Parathyroid adenoma (tissue), 2 donors: Measurements from ENCODE around the gene CDA.

Experiments used
- H2AFZ ChIP-seq: fragments of 300-600 bp; sonication (generic); one replicate; pipeline ENCODE4 v1.7.0; 2017; ENCODE audit warnings: antibody characterized with exemption, mild to moderate bottlenecking
- H3K27ac ChIP-seq: fragments of 300-600 bp; sonication (generic); one replicate; pipeline ENCODE4 v1.7.0; 2017
- H3K27me3 ChIP-seq: fragments of 300-600 bp; sonication (generic); one replicate; pipeline ENCODE4 v1.7.0; 2017; ENCODE audit warnings: low read length; ENCODE audit not compliant: control insufficient read depth, insufficient read depth
- H3K36me3 ChIP-seq: fragments of 300-600 bp; sonication (generic); one replicate; pipeline ENCODE4 v1.7.0; 2017; ENCODE audit warnings: low read length; ENCODE audit not compliant: control insufficient read depth, insufficient read depth
- H3K4me1 ChIP-seq: fragments of 300-600 bp; sonication (generic); one replicate; pipeline ENCODE4 v1.7.0; 2017; ENCODE audit warnings: control low read depth
- H3K4me2 ChIP-seq: fragments of 300-600 bp; sonication (generic); one replicate; pipeline ENCODE4 v1.7.0; 2017; ENCODE audit warnings: low read length
- H3K4me3 ChIP-seq: fragments of 300-600 bp; sonication (generic); one replicate; pipeline ENCODE4 v1.7.0; 2017; ENCODE audit warnings: low read depth, low read length
- H3K79me2 ChIP-seq: fragments of 300-600 bp; sonication (generic); one replicate; pipeline ENCODE4 v1.7.0; 2017; ENCODE audit warnings: control low read depth
- H3K9ac ChIP-seq: fragments of 300-600 bp; sonication (generic); one replicate; pipeline ENCODE4 v1.7.0; 2017; ENCODE audit warnings: mild to moderate bottlenecking
- H3K9me3 ChIP-seq: fragments of 300-600 bp; sonication (generic); one replicate; pipeline ENCODE4 v1.7.0; 2017; ENCODE audit warnings: low read length; ENCODE audit not compliant: control insufficient read depth
- CTCF ChIP-seq: fragments of 300-600 bp; sonication (generic); IDR thresholded peaks from one replicate; pipeline ENCODE4 v1.7.0; 2017; ENCODE audit warnings: antibody characterized with exemption, mild to moderate bottlenecking
- donor health status: primary hyperparathyroidism.

Gene CDA

GRCh38 chr1:20648438-20648837 lies 59.5 kb downstream of the CDA start:
- no peak overlapping the region for H3K4me3 ChIP-seq
- H3K9me3 ChIP-seq: no peaks in the 10 kb centered on the region
- no peak for TF ChIP-seq CTCF
- H3K79me2 ChIP-seq: no peaks in the 10 kb centered on the region
- no peak overlapping the region for H3K27ac ChIP-seq
- no peak overlapping the region for H3K4me2 ChIP-seq
- H3K9ac ChIP-seq: no peak overlapping the region
- H2AFZ ChIP-seq: no peak overlapping the region
- H3K4me1 ChIP-seq: no peaks in the 10 kb centered on the region
- no peaks in the 10 kb centered on the region for H3K36me3 ChIP-seq
- no peaks in the 10 kb centered on the region for H3K27me3 ChIP-seq

- no peaks in the 10 kb centered on the region for H3K36me3 ChIP-seq
- H2AFZ ChIP-seq: no peak overlapping the region
- H3K27ac ChIP-seq: no peak overlapping the region
- TF ChIP-seq CTCF: no peak
- H3K27me3 ChIP-seq: no peaks in the 10 kb centered on the region
- H3K9ac ChIP-seq: no peak overlapping the region
- H3K9me3 ChIP-seq: no peaks in the 10 kb centered on the region
- H3K4me2 ChIP-seq: no peak overlapping the region
- no peaks in the 10 kb centered on the region for H3K4me1 ChIP-seq
- no peak overlapping the region for H3K4me3 ChIP-seq
- no peaks in the 10 kb centered on the region for H3K79me2 ChIP-seq
Measured at GRCh38 chr1:20648946-20649345, 60.0 kb downstream of the CDA start.

- H3K27me3 ChIP-seq: no peaks in the 10 kb centered on the region
- H3K27ac ChIP-seq: no peak overlapping the region
- no peaks in the 10 kb centered on the region for H3K9me3 ChIP-seq
- no peaks in the 10 kb centered on the region for H3K79me2 ChIP-seq
- no peaks in the 10 kb centered on the region for H3K4me1 ChIP-seq
- H2AFZ ChIP-seq: no peak overlapping the region
- H3K36me3 ChIP-seq: no peaks in the 10 kb centered on the region
- TF ChIP-seq CTCF: no peak
- no peak overlapping the region for H3K4me3 ChIP-seq
- no peak overlapping the region for H3K4me2 ChIP-seq
- no peak overlapping the region for H3K9ac ChIP-seq
Measured at GRCh38 chr1:20652300-20652699, 63.4 kb downstream of the CDA start.

- H3K79me2 ChIP-seq: peaks cover 3% of the 10 kb centered on the region
- no peak overlapping the region for H3K27ac ChIP-seq
- H2AFZ ChIP-seq: no peak overlapping the region
- TF ChIP-seq CTCF: no peak
- H3K4me3 ChIP-seq: no peak overlapping the region
- no peaks in the 10 kb centered on the region for H3K4me1 ChIP-seq
- no peak overlapping the region for H3K9ac ChIP-seq
- no peak overlapping the region for H3K4me2 ChIP-seq
- H3K36me3 ChIP-seq: no peaks in the 10 kb centered on the region
- no peaks in the 10 kb centered on the region for H3K27me3 ChIP-seq
- no peaks in the 10 kb centered on the region for H3K9me3 ChIP-seq
Measured at GRCh38 chr1:20654104-20654690, 65.3 kb downstream of the CDA start.

GRCh38 chr1:20657024-20657423 lies 68.1 kb downstream of the CDA start:
- no peaks in the 10 kb centered on the region for H3K27me3 ChIP-seq
- H3K36me3 ChIP-seq: no peaks in the 10 kb centered on the region
- H3K4me3 ChIP-seq: no peak overlapping the region
- no peak overlapping the region for H3K27ac ChIP-seq
- no peak for TF ChIP-seq CTCF
- no peaks in the 10 kb centered on the region for H3K4me1 ChIP-seq
- H2AFZ ChIP-seq: no peak overlapping the region
- no peak overlapping the region for H3K9ac ChIP-seq
- H3K79me2 ChIP-seq: peaks cover 19% of the 10 kb centered on the region
- no peak overlapping the region for H3K4me2 ChIP-seq
- no peaks in the 10 kb centered on the region for H3K9me3 ChIP-seq
